HG03354 (cell line): ENCODE data around the gene KRT82.

ENCODE experiments used
- ATAC-seq: cut with Tn5 transposase; IDR thresholded peaks from one replicate; pipeline ENCODE4 v1.9.1; 2021; ENCODE audit warnings: mild to moderate bottlenecking; ENCODE audit not compliant: unreplicated experiment, poor library complexity, severe bottlenecking

Gene KRT82

DNA sequence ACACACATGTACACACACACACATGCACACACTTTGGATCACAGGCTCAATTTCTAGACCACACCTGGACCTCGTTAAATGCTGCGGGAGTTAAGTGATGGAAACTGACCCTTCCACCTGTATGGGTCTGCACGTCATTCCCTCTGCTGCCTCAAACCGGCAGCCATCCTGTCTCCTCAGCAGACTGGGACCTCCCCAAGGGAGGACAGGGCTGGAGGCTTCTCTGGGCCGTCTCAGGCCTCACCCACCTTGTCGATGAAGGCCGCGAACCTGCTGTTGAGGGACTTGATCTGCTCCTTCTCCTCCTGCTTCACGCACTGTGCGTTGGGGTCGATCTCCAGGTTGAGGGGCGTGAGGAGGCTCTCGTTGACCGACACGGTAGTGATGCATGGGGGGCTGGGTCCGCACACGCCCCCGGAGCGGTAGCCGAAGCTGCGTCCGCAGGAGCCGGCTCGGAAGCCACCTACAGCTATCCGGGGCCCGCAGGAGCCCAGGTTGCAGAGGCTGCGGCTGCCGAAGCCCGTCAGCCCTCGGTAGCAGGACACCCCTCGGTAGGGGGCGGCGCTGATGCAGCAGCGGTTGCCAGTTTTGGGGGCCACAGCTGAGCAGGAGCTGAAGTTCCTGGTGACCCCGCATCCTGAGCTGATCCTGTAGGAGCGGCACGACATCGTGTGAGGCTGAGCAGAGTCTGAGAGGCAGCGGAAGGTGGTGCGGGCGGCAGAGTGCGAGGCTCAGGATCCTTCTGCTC, 39.2 kb downstream of the KRT82 start, which contains the start of gene KRT85:
TSS of gene KRT85 (minus strand) at position 744 of the 748 bp plus-strand sequence. CDS start at position 668, 76 bp downstream.
- ATAC-seq, result no peak

- no peak for ATAC-seq
These were observed 41.1 kb downstream of the KRT82 start for GRCh38 chr12:52364901-52365489.

DNA sequence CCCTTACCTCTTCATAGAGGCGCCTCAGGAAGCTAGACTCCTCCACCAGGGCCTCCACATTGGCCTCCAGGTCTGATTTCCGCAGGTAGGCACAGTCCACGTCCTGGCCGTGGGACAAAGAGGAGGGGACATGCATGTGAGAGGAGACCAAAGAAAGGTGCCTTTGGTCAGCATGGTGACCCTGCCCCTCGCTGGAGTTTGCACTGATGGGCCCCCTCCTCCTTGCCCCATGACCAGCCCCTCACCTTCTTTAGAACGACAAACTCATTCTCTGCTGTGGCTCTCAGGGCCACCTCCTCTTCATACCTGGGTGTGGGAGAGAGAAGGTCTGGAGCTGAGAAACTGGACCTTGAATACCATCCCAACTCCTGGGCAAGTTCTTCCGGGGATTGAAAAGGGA, 42.1 kb downstream of the KRT82 start:
- no peak for ATAC-seq

GRCh38 chr12:52363111-52363679, 42.9 kb downstream of the KRT82 start:
- ATAC-seq, result no peak

- no peak for ATAC-seq
These were observed 43.9 kb downstream of the KRT82 start for GRCh38 chr12:52362118-52362726.

DNA sequence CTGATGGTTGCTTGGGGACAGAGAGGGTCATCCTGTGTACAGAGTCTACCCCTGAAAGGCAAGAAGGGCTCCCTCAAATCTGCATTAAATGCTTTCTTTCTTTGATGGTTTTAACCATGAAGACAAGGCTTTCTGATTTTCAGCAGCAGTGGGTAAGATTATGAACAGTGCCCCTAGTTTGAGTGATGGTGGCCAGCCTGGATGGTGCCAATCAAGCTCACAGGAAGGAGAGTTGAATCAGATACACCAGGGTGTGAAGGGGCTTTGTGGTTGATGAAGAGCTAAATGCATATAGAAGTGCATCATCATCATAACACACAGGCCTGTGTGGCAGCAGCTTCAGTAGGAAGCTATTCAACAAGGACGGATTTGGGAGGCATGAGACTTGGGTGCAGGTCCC, 44.6 kb downstream of the KRT82 start:
- ATAC-seq, result no peak

DNA sequence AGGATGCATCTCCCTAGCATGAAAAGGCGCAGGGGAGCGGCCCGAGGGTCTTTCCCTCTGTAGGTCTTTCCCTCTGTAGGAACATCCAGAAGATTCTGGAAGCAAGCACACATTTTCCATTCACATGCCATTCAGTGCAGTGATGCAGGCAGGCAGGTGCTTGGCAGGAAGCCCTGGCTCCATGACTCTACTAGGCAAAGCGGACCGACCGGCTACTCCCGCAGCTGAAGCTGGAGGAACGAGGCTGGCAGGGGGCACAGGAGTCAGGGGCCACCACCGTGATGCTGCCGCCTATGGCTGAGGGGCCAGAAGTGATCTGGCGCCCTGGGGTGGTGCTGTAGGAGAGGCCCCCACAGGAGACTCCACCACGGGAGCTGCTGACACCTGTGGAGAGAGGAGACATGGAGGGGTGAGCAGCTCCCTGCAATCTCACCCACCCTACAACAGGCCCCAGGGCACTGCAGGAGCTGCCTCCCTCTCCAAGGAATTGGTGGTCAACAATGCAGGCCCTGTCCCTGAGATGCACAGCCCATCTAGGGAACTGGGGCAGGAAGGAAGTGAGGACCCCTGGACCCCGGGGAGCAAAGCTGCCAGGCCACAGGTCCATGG, 45.4 kb downstream of the KRT82 start:
- no peak for ATAC-seq

DNA sequence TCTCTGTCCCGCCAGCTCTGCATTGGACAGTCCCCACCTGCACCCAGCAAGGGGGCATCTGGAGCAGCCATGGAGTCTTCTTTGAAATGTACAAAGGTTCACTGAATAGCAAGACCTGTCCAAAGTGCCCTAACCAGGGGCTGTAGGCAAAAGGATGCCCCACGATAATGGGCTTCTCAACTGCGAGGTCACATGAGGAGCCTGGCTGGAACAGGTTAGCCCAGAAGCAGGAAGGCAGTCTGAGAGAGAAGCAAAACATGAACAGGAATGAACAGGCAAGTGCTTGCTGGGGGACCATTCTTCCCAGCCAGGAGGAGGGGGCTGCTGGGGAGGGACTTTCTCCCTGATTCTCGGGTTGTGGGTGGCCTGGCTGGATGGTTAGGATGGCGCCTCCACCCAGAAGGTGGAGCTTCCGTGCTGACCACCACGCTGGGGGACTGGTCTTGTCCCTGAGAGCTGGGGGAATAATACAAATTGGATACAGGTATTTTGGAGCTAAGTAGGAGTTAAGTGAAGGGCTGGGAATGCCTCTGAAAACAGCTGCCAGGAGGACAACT, 46.0 kb downstream of the KRT82 start:
- ATAC-seq, result no peak

DNA sequence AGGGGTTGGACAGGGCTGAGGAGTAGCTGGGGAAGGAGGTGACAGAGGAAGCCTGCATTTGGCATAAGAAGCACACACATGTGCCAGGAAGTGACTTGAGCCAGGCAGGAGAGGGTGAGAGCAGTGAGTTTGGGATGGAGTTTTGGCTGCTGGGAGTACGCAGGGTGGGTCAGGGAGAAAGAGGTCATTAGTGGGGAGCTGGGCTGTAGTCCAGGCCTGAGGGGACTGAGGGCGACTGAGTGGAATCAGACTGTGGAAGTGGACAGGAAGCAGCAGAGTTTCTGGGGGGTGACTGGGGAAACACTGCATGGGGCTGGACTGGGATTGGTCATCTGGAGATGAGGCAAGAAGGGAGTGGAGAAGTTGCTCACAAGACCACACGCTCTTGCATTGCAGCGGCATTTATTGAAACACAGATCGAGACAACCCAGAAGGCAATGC, 46.5 kb downstream of the KRT82 start:
- ATAC-seq, result no peak

DNA sequence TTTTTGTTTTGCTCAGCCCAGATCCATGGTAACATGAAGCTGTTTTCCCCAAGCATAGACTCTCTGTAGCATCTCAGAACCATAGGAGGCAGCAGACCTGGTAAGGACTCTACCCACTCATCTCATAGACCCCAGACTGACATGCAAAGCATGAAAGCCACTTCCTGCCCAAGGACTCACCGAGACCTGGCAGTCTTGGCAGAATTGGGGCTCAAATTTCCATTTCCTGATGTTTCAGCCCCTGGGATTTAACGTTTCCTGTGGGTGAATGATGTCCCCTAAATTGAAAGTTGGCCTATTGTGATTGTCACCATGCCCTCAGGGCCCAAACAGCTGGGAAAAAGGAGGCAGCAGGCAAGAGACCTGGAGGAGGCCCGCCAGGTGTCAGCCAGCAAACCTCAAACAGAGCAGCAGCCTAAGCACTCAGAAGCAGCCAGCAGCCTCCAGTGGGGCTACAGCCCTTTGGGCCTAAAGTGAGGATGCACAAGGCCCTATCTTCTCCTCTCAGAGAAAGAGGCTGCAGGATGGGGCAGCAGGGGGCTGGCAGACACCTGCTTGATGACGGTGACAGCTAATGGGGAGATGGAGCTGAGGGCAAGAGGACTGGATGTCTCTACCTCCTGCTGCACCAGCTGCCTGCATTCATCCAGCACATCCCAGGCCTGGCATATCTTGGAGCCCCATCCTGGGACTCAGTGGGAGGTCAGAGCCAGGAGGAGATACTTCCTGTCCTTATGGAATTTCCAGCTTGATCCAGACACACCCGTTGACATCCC, 47.4 kb downstream of the KRT82 start:
- ATAC-seq, result peak; percentile 98

DNA sequence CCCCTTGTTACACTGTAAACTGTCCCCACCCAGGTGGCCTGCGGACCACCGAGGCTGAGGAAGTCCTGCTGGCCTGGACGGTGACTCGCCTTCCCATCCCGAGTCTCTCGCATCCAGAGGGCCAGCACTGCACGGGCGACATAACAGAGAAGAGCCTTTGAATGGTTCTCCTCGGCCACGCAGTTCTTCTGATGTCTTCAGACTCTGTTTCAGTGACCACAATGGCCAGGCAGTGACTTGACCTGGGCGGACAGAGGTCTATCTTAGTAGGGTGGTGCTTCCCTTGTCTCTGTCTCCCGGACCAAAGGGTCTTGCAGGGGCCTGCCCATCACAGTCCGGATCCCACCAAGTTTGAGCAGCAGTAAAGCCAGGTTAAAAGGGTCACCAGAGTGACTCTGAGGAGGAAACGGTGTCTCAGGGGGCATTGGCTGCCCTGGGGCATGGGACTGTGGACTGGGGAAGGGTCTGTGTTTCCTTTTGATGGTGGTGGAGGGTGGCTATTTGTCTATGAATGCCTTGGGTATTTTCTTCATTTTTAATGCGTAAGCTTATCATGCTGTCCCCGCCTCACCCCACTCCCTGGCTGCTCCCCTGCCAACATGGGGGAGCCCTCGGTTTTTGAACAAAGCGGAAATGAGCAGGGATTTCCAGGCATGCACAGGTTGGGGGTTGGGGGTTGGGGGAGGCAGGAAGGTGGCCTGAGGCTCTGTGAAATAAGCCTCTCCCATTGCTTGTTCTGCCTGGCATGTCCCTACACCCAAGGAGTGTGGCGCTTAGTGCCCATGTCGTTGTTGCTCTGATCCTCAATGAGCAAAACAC, 49.2 kb downstream of the KRT82 start:
- ATAC-seq, result no peak

GRCh38 chr12:52356031-52356761, 49.9 kb downstream of the KRT82 start:
- ATAC-seq, result no peak

DNA sequence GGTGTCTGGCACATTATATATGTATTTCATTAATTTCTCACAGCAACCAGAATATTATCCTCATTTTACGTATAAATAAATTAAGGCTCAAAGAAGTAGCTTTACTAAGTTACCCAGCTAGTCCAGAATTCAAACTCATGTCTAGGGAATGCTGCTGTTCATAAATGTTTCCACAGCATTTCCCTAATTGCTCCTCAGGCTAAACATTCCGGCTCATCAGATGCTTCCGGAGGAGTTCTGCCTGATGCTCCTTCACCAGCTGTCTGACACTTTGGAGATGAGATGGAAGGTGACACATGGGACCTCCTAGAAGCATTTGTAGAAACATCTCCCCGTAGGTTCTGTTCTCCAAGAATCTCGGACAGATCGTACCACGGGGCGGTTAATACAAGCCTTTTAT, 51.0 kb downstream of the KRT82 start:
- no peak for ATAC-seq

DNA sequence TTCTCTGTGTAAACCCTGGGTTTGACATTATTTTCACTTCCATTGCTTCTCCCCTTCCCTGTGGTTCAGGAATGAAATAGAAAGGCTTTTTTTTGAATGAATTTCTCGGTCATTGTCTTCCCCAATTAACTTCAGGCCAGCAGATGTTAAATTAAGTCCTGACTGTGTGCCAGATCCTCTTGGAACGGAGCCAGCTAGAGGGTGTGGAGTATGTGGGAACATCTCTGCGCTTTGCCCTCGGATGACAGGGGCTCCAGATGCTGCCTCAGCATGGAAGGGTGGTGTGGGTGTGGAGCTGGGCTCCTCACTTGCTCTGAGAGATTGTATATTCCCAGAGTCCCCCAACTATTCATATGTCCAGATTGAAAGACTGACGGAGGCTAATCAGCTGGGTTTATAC, 51.9 kb downstream of the KRT82 start:
- ATAC-seq, result no peak

DNA sequence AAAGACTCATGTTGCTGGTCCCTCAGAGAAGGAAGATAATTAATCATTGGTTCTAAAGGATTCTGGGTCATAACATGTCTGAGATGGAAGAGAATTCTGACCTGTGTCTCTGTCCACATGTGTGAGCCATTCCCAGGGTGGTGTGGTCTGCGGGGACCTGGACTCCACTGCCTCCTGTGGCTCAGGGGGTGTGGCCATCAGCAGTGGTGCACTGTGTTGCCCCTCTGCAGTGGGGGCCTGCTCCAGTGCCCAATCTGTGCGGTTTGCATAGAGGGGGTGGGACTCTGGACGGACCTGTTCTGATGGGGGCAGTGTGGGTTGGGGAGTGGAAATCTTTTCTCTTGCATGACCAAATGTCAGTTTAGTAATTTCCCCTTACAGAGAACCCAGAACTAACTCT, 52.4 kb downstream of the KRT82 start:
- no peak for ATAC-seq

DNA sequence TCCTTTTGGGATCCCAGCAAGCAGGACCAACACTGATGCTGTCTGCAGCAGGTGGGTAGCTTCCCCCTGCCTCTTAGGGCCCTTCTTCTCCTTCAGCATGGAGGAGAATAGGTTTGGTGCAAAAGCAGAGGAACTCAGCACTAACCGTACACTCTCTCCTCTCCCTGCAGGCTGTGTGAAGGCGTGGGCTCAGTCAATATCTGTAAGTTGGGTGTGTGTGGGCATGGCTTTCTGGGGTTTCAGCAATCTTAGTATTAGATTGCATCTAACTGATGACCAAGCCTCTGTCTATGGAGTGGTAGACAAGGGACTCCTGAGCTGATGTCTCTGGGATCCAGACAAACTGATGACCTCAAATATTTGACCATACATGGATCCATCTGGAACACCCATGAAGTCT, 53.2 kb downstream of the KRT82 start:
- ATAC-seq, result no peak

DNA sequence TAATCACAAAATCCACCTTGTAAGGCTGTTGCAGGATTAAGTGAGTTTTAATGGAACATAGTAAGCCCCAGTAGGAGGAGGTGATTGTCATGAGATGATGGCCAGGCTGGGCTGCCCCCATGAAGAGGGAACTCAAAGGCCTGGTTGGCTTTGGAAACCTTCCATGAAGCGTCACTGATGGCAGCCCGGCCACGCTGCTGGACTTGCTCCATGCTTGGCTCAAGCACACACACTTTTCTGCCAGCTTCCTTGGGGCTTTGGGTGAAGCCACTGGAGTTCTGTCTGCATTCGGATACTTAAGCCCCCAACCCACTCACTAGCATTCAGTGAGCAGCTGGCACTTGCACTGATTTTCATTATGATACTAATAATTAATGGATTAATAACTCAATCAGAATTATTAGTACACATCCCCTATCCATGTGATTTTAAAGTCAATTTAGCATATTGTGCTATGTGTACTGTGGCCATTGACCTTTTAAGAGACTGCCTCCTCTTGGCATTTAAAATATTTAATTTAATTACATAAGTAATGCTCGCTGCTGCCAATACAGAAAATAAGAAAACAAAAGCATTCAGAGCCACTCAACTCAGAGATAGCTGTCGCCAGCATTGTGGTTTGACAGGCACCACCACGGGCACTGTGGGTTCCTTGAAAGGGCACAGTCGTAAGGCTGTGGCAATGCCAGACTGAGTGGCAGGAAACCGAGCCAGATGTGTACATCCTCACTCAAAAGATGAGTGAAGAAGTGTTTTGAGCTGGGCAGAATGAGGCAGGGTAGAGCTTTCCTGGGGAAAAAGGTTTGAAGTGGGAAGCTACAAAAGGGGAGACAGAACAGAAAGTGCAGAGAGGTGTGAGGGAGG, 54.7 kb downstream of the KRT82 start:
- ATAC-seq, result no peak
